NCI-H510A (cell line): ENCODE results near the gene COL23A1.

ENCODE experiments used
- DNase-seq: peaks from one replicate; lab custom pipeline; 2025; lab: John Stamatoyannopoulos, UW

Gene COL23A1

GRCh38 chr5:178475422-178475821 lies 114.8 kb downstream of the COL23A1 start:
- no peak for DNase-seq

GRCh38 chr5:178474562-178475184 lies 115.5 kb downstream of the COL23A1 start:
- no peak for DNase-seq

GRCh38 chr5:178473854-178474253 lies 116.3 kb downstream of the COL23A1 start:
- no peak for DNase-seq

- DNase-seq, result no peak
Measured at GRCh38 chr5:178472138-178472537, 118.1 kb downstream of the COL23A1 start.

- DNase-seq, result no peak
Measured at GRCh38 chr5:178471711-178472110, 118.5 kb downstream of the COL23A1 start.

GRCh38 chr5:178470760-178471025 lies 119.5 kb downstream of the COL23A1 start:
- no peak for DNase-seq

GRCh38 chr5:178469975-178470759 lies 120.0 kb downstream of the COL23A1 start:
- DNase-seq, result no peak

GRCh38 chr5:178469011-178469974 lies 120.9 kb downstream of the COL23A1 start:
- no peak for DNase-seq

- DNase-seq, result no peak
Measured at GRCh38 chr5:178468196-178468685, 122.0 kb downstream of the COL23A1 start.

- no peak for DNase-seq
Measured at GRCh38 chr5:178467568-178468195, 122.5 kb downstream of the COL23A1 start.

GRCh38 chr5:178467205-178467567 lies 123.0 kb downstream of the COL23A1 start:
- no peak for DNase-seq

- DNase-seq, result no peak
Measured at GRCh38 chr5:178466342-178466741, 123.9 kb downstream of the COL23A1 start.

GRCh38 chr5:178465861-178466288 lies 124.3 kb downstream of the COL23A1 start:
- no peak for DNase-seq

GRCh38 chr5:178465228-178465860 lies 124.8 kb downstream of the COL23A1 start:
- DNase-seq, result no peak

GRCh38 chr5:178464431-178465048 lies 125.7 kb downstream of the COL23A1 start:
- DNase-seq, result no peak

- DNase-seq, result no peak
Measured at GRCh38 chr5:178463321-178464155, 126.7 kb downstream of the COL23A1 start.

- no peak for DNase-seq
Measured at GRCh38 chr5:178462816-178463215, 127.4 kb downstream of the COL23A1 start.

GRCh38 chr5:178462076-178462475 lies 128.1 kb downstream of the COL23A1 start:
- no peak for DNase-seq

GRCh38 chr5:178461004-178461730 lies 129.0 kb downstream of the COL23A1 start:
- DNase-seq, result no peak

- no peak for DNase-seq
Measured at GRCh38 chr5:178460598-178460997, 129.6 kb downstream of the COL23A1 start.
